Naive thymus-derived CD4-positive, alpha-beta T cell (primary cell): Measurements from ENCODE around the gene KLHDC9. TPM values are rescaled to one million over a fixed set of nuclear protein-coding genes. Genes with fewer than 3 reads are reported as not detected.

ENCODE experiments used
- ATAC-seq: fragments of 150-1000 bp; cut with Tn5 transposase; 2 replicates; pipeline ENCODE4 v1.10.0; 2021; ENCODE audit warnings: mild to moderate bottlenecking, moderate library complexity
- CTCF ChIA-PET: fragments of 350-600 bp; sonication (Branson Sonifier 250); formaldehyde crosslinking; loops from one replicate; lab custom pipeline; 2021; ENCODE audit warnings: antibody characterized with exemption; lab: Charles Lee
- POLR2A ChIA-PET: fragments of 350-600 bp; sonication (Branson Sonifier 250); formaldehyde crosslinking; loops from one replicate; lab custom pipeline; 2021; ENCODE audit warnings: antibody characterized with exemption, inconsistent platforms; lab: Charles Lee
- DNase-seq, 9 donors: peaks; one replicate each; pipeline versions ENCODE4 v3.0.0 to v3.0.0-alpha.2; 2020 to 2022; ENCODE audit warnings: mixed read lengths in 1 of 9
- H3K27ac ChIP-seq: one replicate; pipeline ENCODE4 v1.7.0; 2013; ENCODE audit warnings: mild to moderate bottlenecking, low read depth, low read length, moderate library complexity
- H3K27me3 ChIP-seq, 2 donors: one replicate each; pipeline ENCODE4 v1.7.0; 2013; ENCODE audit warnings: low read length in 2 of 2, mild to moderate bottlenecking in 2 of 2, moderate library complexity in 2 of 2; ENCODE audit not compliant: control insufficient read depth in 2 of 2, insufficient read depth in 2 of 2
- H3K36me3 ChIP-seq, 3 experiments: 1 replicate in 2 of 3; 2 replicates in 1 of 3; pipeline ENCODE4 v1.7.0; 2013; ENCODE audit warnings: low read length in 3 of 3, mild to moderate bottlenecking in 3 of 3, moderate library complexity in 1 of 3; ENCODE audit not compliant: insufficient read depth in 3 of 3, control insufficient read depth in 2 of 3
- H3K4me1 ChIP-seq, 2 donors: one replicate each; pipeline ENCODE4 v1.7.0; 2013; ENCODE audit warnings: low read length in 2 of 2, mild to moderate bottlenecking in 2 of 2, moderate library complexity in 1 of 2; ENCODE audit not compliant: control insufficient read depth in 2 of 2, insufficient read depth in 2 of 2
- H3K4me3 ChIP-seq: 2 replicates; pipeline ENCODE4 v1.7.0; 2013; ENCODE audit warnings: mild to moderate bottlenecking, low read length
- H3K9me3 ChIP-seq, 3 experiments: 1 replicate in 2 of 3; 2 replicates in 1 of 3; pipeline ENCODE4 v1.7.0; 2013; ENCODE audit warnings: low read length in 3 of 3; ENCODE audit not compliant: control insufficient read depth in 2 of 3
- H3K27ac Mint-ChIP-seq, 9 donors: one replicate each; pipeline ENCODE4 v1.8.0; 2020 to 2022; ENCODE audit warnings: mixed read lengths in 9 of 9, mild to moderate bottlenecking in 8 of 9, moderate library complexity in 5 of 9, inconsistent platforms in 2 of 9
- H3K27me3 Mint-ChIP-seq, 5 donors: one replicate each; pipeline ENCODE4 v1.8.0; 2021 to 2022; ENCODE audit warnings: mixed read lengths in 5 of 5, mild to moderate bottlenecking in 1 of 5
- H3K36me3 Mint-ChIP-seq, 5 donors: one replicate each; pipeline ENCODE4 v1.8.0; 2020 to 2022; ENCODE audit warnings: mixed read lengths in 5 of 5, mild to moderate bottlenecking in 3 of 5, inconsistent platforms in 1 of 5
- H3K4me1 Mint-ChIP-seq, 7 donors: one replicate each; pipeline ENCODE4 v1.8.0; 2020 to 2022; ENCODE audit warnings: mixed read lengths in 7 of 7, mild to moderate bottlenecking in 3 of 7, inconsistent platforms in 1 of 7
- H3K4me3 Mint-ChIP-seq, 10 donors: one replicate each; pipeline ENCODE4 v1.8.0; 2020 to 2022; ENCODE audit warnings: mild to moderate bottlenecking in 10 of 10, mixed read lengths in 10 of 10, moderate library complexity in 6 of 10, inconsistent platforms in 2 of 10
- H3K9me3 Mint-ChIP-seq, 11 donors: one replicate each; pipeline ENCODE4 v1.8.0; 2020 to 2022; ENCODE audit warnings: mixed read lengths in 11 of 11, mild to moderate bottlenecking in 4 of 11, inconsistent platforms in 1 of 11, moderate library complexity in 1 of 11
- intact Hi-C, 2 donors: fragments of 100-400 bp; cut with micrococcal nuclease; formaldehyde crosslinking; loops; one replicate each; pipeline ENCODE4 v1.15.1; 2023
- polyA plus RNA-seq, 2 donors: library from polyadenylated mRNA; unstranded; fragments of 300-500 nt; fragmentation: Illumina TruSeq; gene quantifications; one replicate each; pipeline ENCODE4 v1.2.3, GENCODE V29; 2021
- total RNA-seq, 6 experiments: library from RNA in 5 of 6; stranded (reverse) in 5 of 6; gene quantifications; 1 replicate in 5 of 6; 2 replicates in 1 of 6; pipeline ENCODE4 v1.2.3 and lab custom pipeline; 2021 to 2026

The KLHDC9 gene
- total and polyA plus RNA-seq, 7 experiments from 2014 or later = 0.40 to 1.1 (median 0.74) TPM; not detected in 4

DNA sequence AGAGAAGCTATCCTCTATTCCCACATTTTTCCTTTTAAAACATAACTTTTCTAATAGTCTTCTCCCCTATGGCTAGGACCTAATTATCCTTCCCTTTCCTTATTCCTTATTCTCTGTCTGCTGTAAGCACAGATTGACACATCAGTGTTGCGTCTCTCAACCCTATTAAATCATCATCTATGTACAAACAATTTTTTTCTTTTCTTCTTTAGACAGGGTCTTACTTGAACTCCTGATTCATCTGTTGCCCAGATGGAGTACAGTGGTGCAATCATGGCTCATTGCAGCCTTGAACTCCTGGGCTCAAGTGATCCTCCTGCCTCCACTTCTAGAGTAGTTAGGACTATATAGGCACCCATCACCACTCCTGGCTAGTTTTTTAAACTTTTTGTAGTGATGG, 8.3 kb downstream of the KLHDC9 start:
- DNase-seq (no peak), ATAC-seq (no peak)
- intact Hi-C loops = no loop called here
- Histone ChIP-seq H3K27ac (no peak overlapping the region), H3K4me1 (no peaks in the 10 kb centered on the region), H3K27me3 (no peaks in the 10 kb centered on the region), H3K4me3 (no peak overlapping the region), H3K36me3 (peaks cover 0 to 14% (median 4%) of the 10 kb centered on the region in 3 experiments), H3K9me3 (no peaks in the 10 kb centered on the region)
- Mint-ChIP-seq H3K9me3 (peaks cover 0 to 2% (median 0%) of the 10 kb centered on the region in 11 donors), H3K4me1 (peaks cover 21 to 34% (median 25%) of the 10 kb centered on the region in 7 donors), H3K27me3 (no peaks in the 10 kb centered on the region), H3K4me3 (no peak overlapping the region), H3K36me3 (peaks cover 0 to 24% (median 5%) of the 10 kb centered on the region in 5 donors), H3K27ac (peak overlapping the region in 3 of 9 donors; percentile 8 to 43 (median 23))
- ChIA-PET POLR2A (interaction anchor here (0.6 to 1.0 kb wide), 2 partner anchors 61 to 236 kb away, joined by 3 to 5 read pairs; partner anchors contain the start of gene USF1), CTCF (interaction anchor here (0.7 to 1.1 kb wide), 2 partner anchors 9 to 150 kb away, joined by 3 read pairs; no protein-coding TSS in a partner anchor)

DNA sequence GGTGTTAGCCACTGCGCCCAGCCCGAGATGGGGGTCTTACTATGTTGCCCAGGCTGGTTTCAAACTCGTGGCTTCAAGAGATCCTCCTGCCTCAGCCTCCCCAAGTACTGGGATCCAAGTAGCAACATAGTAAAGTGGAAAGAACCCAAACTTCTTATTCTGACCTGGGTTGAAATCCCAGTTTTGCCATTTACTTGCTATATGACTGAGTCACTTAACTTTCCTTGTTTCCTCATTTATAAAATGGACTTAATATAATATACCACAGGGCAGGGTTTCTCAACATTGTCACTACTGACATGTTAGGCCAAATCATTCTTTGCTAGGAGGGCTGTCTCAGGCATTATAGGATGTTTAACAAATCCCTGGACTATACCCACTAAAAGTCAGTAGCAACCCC, 13.0 kb downstream of the KLHDC9 start:
- peak overlapping the region in 4 of 9 donors; percentile 4 to 32 (median 18) for H3K27ac Mint-ChIP-seq
- Histone ChIP-seq H3K36me3 (peaks cover 0 to 6% (median 0%) of the 10 kb centered on the region in 3 experiments), H3K4me3 (no peak overlapping the region), H3K27ac (no peak overlapping the region), H3K4me1 (peaks cover 4 to 8% of the 10 kb centered on the region in 2 donors), H3K9me3 (no peaks in the 10 kb centered on the region), H3K27me3 (no peaks in the 10 kb centered on the region)
- H3K27me3 Mint-ChIP-seq = no peaks in the 10 kb centered on the region
- CTCF ChIA-PET = interaction anchor here (1.4 kb wide), 1 partner anchor 14 kb away, joined by 4 read pairs; no protein-coding TSS in a partner anchor
- H3K36me3 Mint-ChIP-seq = peaks cover 0 to 24% (median 5%) of the 10 kb centered on the region in 5 donors
- no peak for DNase-seq
- peaks cover 40 to 66% (median 55%) of the 10 kb centered on the region in 7 donors for H3K4me1 Mint-ChIP-seq
- intact Hi-C loops = no loop called here
- POLR2A ChIA-PET = interaction anchor here (0.9 to 1.4 kb wide), 3 partner anchors 20 to 42 kb away, joined by 3 to 4 read pairs (median 3); partner anchors contain the start of genes ARHGAP30 and DEDD
- peaks cover 0 to 2% (median 0%) of the 10 kb centered on the region in 11 donors for H3K9me3 Mint-ChIP-seq
- no peak for ATAC-seq
- no peak overlapping the region for H3K4me3 Mint-ChIP-seq

DNA sequence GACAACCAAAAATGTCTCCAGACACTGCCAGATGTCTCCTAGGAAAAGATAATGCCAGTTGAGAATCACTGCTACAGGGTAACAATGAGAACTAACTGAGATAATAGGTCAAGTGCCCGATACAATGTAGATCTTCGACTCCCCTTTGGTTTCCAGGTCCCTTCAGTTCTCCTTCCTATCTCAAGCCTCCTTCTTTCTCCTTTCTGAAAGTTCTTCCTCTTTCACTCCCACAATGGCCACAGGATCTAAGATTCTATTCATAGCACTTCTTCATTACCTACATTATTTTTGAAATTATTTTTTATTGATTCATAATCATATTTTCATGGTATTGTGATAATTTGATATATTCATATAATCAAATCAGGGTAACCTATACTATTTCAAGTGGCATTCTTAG, 13.4 kb downstream of the KLHDC9 start:
- H3K27ac ChIP-seq = no peak overlapping the region
- H3K4me3 ChIP-seq = no peak overlapping the region
- no peaks in the 10 kb centered on the region for H3K9me3 ChIP-seq
- Mint-ChIP-seq H3K36me3 (peaks cover 0 to 20% (median 5%) of the 10 kb centered on the region in 5 donors), H3K4me1 (peaks cover 40 to 66% (median 55%) of the 10 kb centered on the region in 7 donors), H3K9me3 (no peaks in the 10 kb centered on the region), H3K27me3 (no peaks in the 10 kb centered on the region), H3K27ac (peak overlapping the region in 4 of 9 donors; percentile 4 to 59 (median 22)), H3K4me3 (peak overlapping the region in 1 of 10 donors; percentile 18)
- ChIA-PET POLR2A (interaction anchor here (0.7 to 1.4 kb wide), 7 partner anchors 17 to 80 kb away, joined by 3 to 5 read pairs (median 4); partner anchors contain the start of genes ARHGAP30, DEDD and USF1), CTCF (interaction anchor here (0.6 to 1.4 kb wide), 2 partner anchors 8 to 14 kb away, joined by 4 read pairs; no protein-coding TSS in a partner anchor)
- H3K4me1 ChIP-seq = peaks cover 8 to 12% of the 10 kb centered on the region in 2 donors
- H3K36me3 ChIP-seq = peaks cover 0 to 6% (median 0%) of the 10 kb centered on the region in 3 experiments
- ATAC-seq (no peak), DNase-seq (no peak)
- no peaks in the 10 kb centered on the region for H3K27me3 ChIP-seq
- intact Hi-C loops = no loop called here

- Histone ChIP-seq H3K36me3 (peaks cover 0 to 14% (median 0%) of the 10 kb centered on the region in 3 experiments), H3K4me1 (peaks cover 24 to 28% of the 10 kb centered on the region in 2 donors), H3K9me3 (no peaks in the 10 kb centered on the region), H3K27me3 (no peaks in the 10 kb centered on the region), H3K27ac (no peak overlapping the region), H3K4me3 (no peak overlapping the region)
- ChIA-PET CTCF (no interaction called here), POLR2A (interaction anchor here (1.2 kb wide), 1 partner anchor 17 kb away, joined by 3 read pairs; no protein-coding TSS in a partner anchor)
- Mint-ChIP-seq H3K27me3 (no peaks in the 10 kb centered on the region), H3K9me3 (no peaks in the 10 kb centered on the region), H3K27ac (peak overlapping the region in 3 of 9 donors; percentile 23 to 40 (median 35)), H3K4me1 (peaks cover 45 to 84% (median 68%) of the 10 kb centered on the region in 7 donors), H3K4me3 (peak overlapping the region in 3 of 10 donors; percentile 2 to 13 (median 11)), H3K36me3 (peaks cover 0 to 15% (median 1%) of the 10 kb centered on the region in 5 donors)
- no peak for ATAC-seq
- intact Hi-C loops = no loop called here
- DNase-seq = no peak
Observed at GRCh38 chr1:161113915-161114314, 15.8 kb downstream of the KLHDC9 start.

GRCh38 chr1:161114556-161114955, 16.4 kb downstream of the KLHDC9 start:
- peaks cover 47 to 84% (median 69%) of the 10 kb centered on the region in 7 donors for H3K4me1 Mint-ChIP-seq
- peak overlapping the region in 2 of 9 donors; percentile 35 to 40 for H3K27ac Mint-ChIP-seq
- no peak for DNase-seq
- no peaks in the 10 kb centered on the region for H3K9me3 ChIP-seq
- H3K27ac ChIP-seq = no peak overlapping the region
- no peak overlapping the region for H3K4me3 ChIP-seq
- ChIA-PET CTCF (no interaction called here), POLR2A (no interaction called here)
- H3K36me3 Mint-ChIP-seq = peaks cover 0 to 12% (median 0%) of the 10 kb centered on the region in 5 donors
- no peaks in the 10 kb centered on the region for H3K27me3 ChIP-seq
- H3K4me3 Mint-ChIP-seq = peak overlapping the region in 6 of 10 donors; percentile 2 to 38 (median 12)
- H3K36me3 ChIP-seq = peaks cover 0 to 14% (median 0%) of the 10 kb centered on the region in 3 experiments
- no peaks in the 10 kb centered on the region for H3K9me3 Mint-ChIP-seq
- H3K27me3 Mint-ChIP-seq = no peaks in the 10 kb centered on the region
- intact Hi-C loops = no loop called here
- peaks cover 30 to 35% of the 10 kb centered on the region in 2 donors for H3K4me1 ChIP-seq
- ATAC-seq = no peak

DNA sequence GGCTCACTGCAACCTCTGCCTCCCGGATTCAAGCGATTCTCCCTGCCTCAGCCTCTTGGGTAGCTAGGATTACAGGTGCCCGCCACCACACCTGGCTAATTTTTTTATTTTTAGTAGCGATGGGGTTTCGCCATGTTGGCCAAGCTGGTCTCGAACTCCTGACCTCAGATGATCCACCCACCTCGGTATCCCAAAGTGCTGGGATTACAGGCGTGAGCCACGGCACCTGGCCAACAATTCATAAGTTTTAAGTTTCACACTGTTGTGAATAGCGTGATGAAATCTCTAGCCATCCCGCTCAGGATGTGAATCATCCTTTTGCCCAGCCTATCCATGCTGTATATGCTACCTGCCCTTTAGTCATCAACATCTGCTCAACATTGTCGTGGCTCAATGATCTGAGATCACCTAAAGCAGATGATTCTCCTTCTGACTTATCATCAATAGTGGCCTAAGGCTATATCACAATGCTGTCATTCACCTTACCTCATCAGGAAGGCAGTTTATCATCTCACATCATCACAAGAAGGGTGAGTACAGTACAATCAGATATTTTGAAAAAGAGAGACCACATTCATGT, 17.1 kb downstream of the KLHDC9 start:
- POLR2A ChIA-PET = no interaction called here
- Mint-ChIP-seq H3K36me3 (peaks cover 0 to 12% (median 0%) of the 10 kb centered on the region in 5 donors), H3K4me3 (peak overlapping the region; percentile 29 to 99 (median 94)), H3K9me3 (no peaks in the 10 kb centered on the region), H3K27me3 (no peaks in the 10 kb centered on the region), H3K4me1 (peaks cover 52 to 91% (median 75%) of the 10 kb centered on the region in 7 donors), H3K27ac (peak overlapping the region in 5 of 9 donors; percentile 10 to 76 (median 57))
- intact Hi-C loops = loop anchor here in 1 of 2 donors (5.0 kb wide), 1 partner anchor 318 kb away; the partner anchor contains the start of gene LY9
- DNase-seq (no peak), ATAC-seq (no peak)
- Histone ChIP-seq H3K4me3 (no peak overlapping the region), H3K36me3 (peaks cover 0 to 16% (median under 1%) of the 10 kb centered on the region in 3 experiments), H3K27me3 (no peaks in the 10 kb centered on the region), H3K4me1 (peaks cover 35 to 37% of the 10 kb centered on the region in 2 donors), H3K9me3 (no peaks in the 10 kb centered on the region), H3K27ac (no peak overlapping the region)
- CTCF ChIA-PET = no interaction called here
